Hepatocyte (in vitro differentiated cells): Measurements from ENCODE around the gene CORO7. TPM values are rescaled to one million over a fixed set of nuclear protein-coding genes. Genes with fewer than 3 reads are reported as not detected.
A peak's percentile ranks its signal among the peaks of the same experiment; 100 is the strongest.

Experiments used
- DNase-seq: peaks from one replicate; pipeline ENCODE4 v3.0.0-alpha.2; 2016; ENCODE audit warnings: low spot score
- H2AFZ ChIP-seq: fragments of 200-600 bp; sonication (generic); 2 replicates; pipeline ENCODE4 v1.6.0; 2016; ENCODE audit warnings: antibody characterized with exemption, mild to moderate bottlenecking
- H3K27ac ChIP-seq: fragments of 200-600 bp; sonication (generic); 2 replicates; pipeline ENCODE4 v1.5.1; 2016; ENCODE audit warnings: mild to moderate bottlenecking
- H3K27me3 ChIP-seq: fragments of 200-600 bp; sonication (generic); 2 replicates; pipeline ENCODE4 v1.6.1; 2016
- H3K36me3 ChIP-seq: fragments of 200-600 bp; sonication (generic); replicated peaks from 2 replicates; pipeline ENCODE4 v1.5.1; 2016; ENCODE audit warnings: low read depth; ENCODE audit not compliant: insufficient read depth
- H3K4me1 ChIP-seq: fragments of 200-600 bp; sonication (generic); 2 replicates; pipeline ENCODE4 v1.5.1; 2016; ENCODE audit warnings: mild to moderate bottlenecking, moderate library complexity; ENCODE audit not compliant: insufficient read depth
- H3K4me2 ChIP-seq: fragments of 200-600 bp; sonication (generic); 2 replicates; pipeline ENCODE4 v1.6.0; 2016
- H3K4me3 ChIP-seq: fragments of 200-600 bp; sonication (generic); 2 replicates; pipeline ENCODE4 v1.5.1; 2016; ENCODE audit warnings: mild to moderate bottlenecking
- H3K79me2 ChIP-seq: fragments of 200-600 bp; sonication (generic); 2 replicates; pipeline ENCODE4 v1.6.0; 2017; ENCODE audit warnings: mild to moderate bottlenecking
- H3K9me2 ChIP-seq: fragments of 200-600 bp; sonication (generic); replicated peaks from 2 replicates; pipeline ENCODE4 v1.6.0; 2017; ENCODE audit warnings: mild to moderate bottlenecking; ENCODE audit not compliant: insufficient read depth
- H3K9me3 ChIP-seq: fragments of 200-600 bp; sonication (generic); 2 replicates; pipeline ENCODE4 v1.5.1; 2016; ENCODE audit warnings: low read depth, mild to moderate bottlenecking
- H4K20me1 ChIP-seq: fragments of 200-600 bp; sonication (generic); 2 replicates; pipeline ENCODE4 v1.6.0; 2016; ENCODE audit warnings: mild to moderate bottlenecking; ENCODE audit not compliant: insufficient read depth, poor library complexity, severe bottlenecking
- CTCF ChIP-seq: fragments of 200-600 bp; sonication (generic); IDR thresholded peaks from 2 replicates; pipeline ENCODE4 v1.5.1; 2016; ENCODE audit warnings: antibody characterized with exemption, mild to moderate bottlenecking; ENCODE audit not compliant: poor library complexity
- EZH2 ChIP-seq: fragments of 200-600 bp; sonication (generic); IDR thresholded peaks from 2 replicates; pipeline ENCODE4 v1.6.1; 2016; ENCODE audit warnings: antibody characterized with exemption, mild to moderate bottlenecking, borderline replicate concordance
- EZH2phosphoT487 ChIP-seq: fragments of 200-600 bp; sonication (generic); IDR thresholded peaks from one replicate; pipeline ENCODE4 v1.6.1; 2018; ENCODE audit warnings: antibody characterized with exemption, mild to moderate bottlenecking, low read depth, moderate library complexity; ENCODE audit not compliant: unreplicated experiment, severe bottlenecking
- WGBS: methylation state at CpG from one replicate; pipeline ENCODE4 v1.1.6; 2016; ENCODE audit warnings: low lambda C conversion rate; ENCODE audit errors: missing lambda C conversion rate; 5-methylcytosine and 5-hydroxymethylcytosine counted together
- polyA plus RNA-seq: library from polyadenylated mRNA; unstranded; fragments of >200 nt; fragmentation: Nextera tagmentation; extraction: Ambion mirVana; gene quantifications from 2 replicates; pipeline ENCODE4 v1.2.1, GENCODE V29; 2016
- total RNA-seq: library from RNA; depleted of rRNA; stranded (reverse); fragments of >200 nt; gene quantifications from 2 replicates; pipeline ENCODE4 v1.2.3, GENCODE V29; 2014

CORO7 gene
- total and polyA plus RNA-seq, 2 experiments from 2014 or later, result 18.2 to 33.3 TPM

- Histone ChIP-seq H3K27ac (no peak overlapping the region), H3K4me3 (no peak overlapping the region), H4K20me1 (peaks cover under 1% of the 10 kb centered on the region), H3K27me3 (no peaks in the 10 kb centered on the region), H3K9me3 (no peaks in the 10 kb centered on the region), H3K79me2 (peaks cover 24% of the 10 kb centered on the region), H2AFZ (no peak overlapping the region), H3K9me2 (no peaks in the 10 kb centered on the region), H3K4me1 (peaks cover 9% of the 10 kb centered on the region), H3K36me3 (no peaks in the 10 kb centered on the region), H3K4me2 (no peak overlapping the region)
- no peak for DNase-seq
- WGBS, result 95% methylated on average over 5 of the region's 5 CpGs
- TF ChIP-seq CTCF, result no peak
- no peak for TF ChIP-seq EZH2phosphoT487
- no peak for TF ChIP-seq EZH2
Measured at GRCh38 chr16:4352843-4353242, 63.6 kb downstream of the CORO7 start.

GRCh38 chr16:4351880-4352279 lies 64.5 kb downstream of the CORO7 start:
- no peak for DNase-seq
- Histone ChIP-seq H3K9me2 (no peaks in the 10 kb centered on the region), H4K20me1 (peaks cover 8% of the 10 kb centered on the region), H3K27me3 (no peaks in the 10 kb centered on the region), H3K4me2 (peak overlapping the region; percentile 65), H2AFZ (no peak overlapping the region), H3K9me3 (no peaks in the 10 kb centered on the region), H3K27ac (no peak overlapping the region), H3K4me3 (no peak overlapping the region), H3K36me3 (no peaks in the 10 kb centered on the region), H3K4me1 (peaks cover 12% of the 10 kb centered on the region), H3K79me2 (peaks cover 34% of the 10 kb centered on the region)
- WGBS, result 81% methylated on average over 7 of the region's 7 CpGs
- TF ChIP-seq EZH2phosphoT487 (no peak), EZH2 (no peak), CTCF (no peak)

- H3K36me3 ChIP-seq, result no peaks in the 10 kb centered on the region
- peak within 1 kb of the TSS; percentile 86 for H3K27ac ChIP-seq
- no peaks in the 10 kb centered on the region for H3K27me3 ChIP-seq
- 1% methylated on average over 57 of the region's 81 CpGs for WGBS
- peaks cover 8% of the 10 kb centered on the region for H4K20me1 ChIP-seq
- no peaks in the 10 kb centered on the region for H3K9me2 ChIP-seq
- peak; percentile 98 for DNase-seq
- H2AFZ ChIP-seq, result peak within 1 kb of the TSS; percentile 43
- H3K9me3 ChIP-seq, result no peaks in the 10 kb centered on the region
- H3K4me3 ChIP-seq, result peak within 1 kb of the TSS; percentile 86
- peak within 1 kb of the TSS; percentile 90 for H3K4me2 ChIP-seq
- H3K79me2 ChIP-seq, result peaks cover 43% of the 10 kb centered on the region
- TF ChIP-seq EZH2 (no peak), EZH2phosphoT487 (no peak), CTCF (peak; percentile 19)
- peaks cover 15% of the 10 kb centered on the region for H3K4me1 ChIP-seq
Measured at GRCh38 chr16:4350787-4351659, 65.4 kb downstream of the CORO7 start, which contains the start of gene PAM16. PAM16 (minus strand) TSS chr16:4351321; CDS start chr16:4351234, 87 bp downstream.
